Globus pallidus (tissue), 1 donor: ENCODE data around the gene INCENP.
A peak's percentile ranks its signal among the peaks of the same experiment; 100 is the strongest.

ENCODE experiments used
- DNase-seq: peaks from one replicate; pipeline ENCODE4 v3.0.0-alpha.2; 2015; ENCODE audit warnings: low spot score

The INCENP gene

DNA sequence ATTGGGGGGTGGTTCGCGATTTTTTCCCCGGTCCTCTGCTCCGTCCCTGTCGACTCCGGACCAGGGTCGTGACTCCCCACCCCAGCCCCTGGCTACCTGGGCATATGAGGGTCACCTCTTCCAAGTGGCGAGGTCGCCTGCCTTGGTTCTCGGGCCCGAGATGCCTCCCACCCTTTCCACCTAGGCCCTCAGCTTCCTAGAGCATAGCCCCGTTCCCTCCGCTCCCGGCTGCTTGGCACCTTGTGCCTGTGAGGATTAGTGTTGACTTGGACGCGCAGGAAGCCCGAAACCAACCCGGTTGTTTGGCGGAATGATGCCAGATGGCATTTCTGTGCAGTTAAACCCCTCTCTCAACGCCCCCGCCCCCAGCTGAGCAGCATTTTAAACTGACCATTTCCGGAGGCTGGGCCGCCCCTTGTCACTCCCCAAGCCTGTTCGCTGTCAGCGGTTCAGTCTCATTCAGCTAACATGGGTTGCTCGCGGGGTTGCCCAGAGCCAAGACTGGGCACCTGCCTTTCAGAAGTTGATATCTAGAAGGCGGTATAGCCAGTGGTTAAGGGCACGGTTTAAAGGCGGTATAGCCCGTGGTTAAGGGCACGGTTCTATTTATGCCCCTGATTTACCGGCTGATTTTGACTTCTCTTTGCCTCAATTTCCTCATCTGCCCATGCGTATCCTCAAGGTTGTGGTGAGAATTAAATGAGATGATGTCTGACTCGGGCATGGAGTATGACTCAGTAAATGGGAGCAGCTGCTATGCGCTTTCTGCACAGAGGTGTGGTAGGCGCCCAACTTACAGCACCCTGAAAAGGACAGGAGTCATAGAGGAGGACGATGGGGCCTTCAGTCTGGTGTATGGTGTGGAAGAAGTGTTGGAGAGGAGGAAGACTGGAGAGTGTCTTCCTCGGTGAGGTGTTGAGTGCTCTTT lies 639 bp downstream of the INCENP start:
- no peak for DNase-seq

DNA sequence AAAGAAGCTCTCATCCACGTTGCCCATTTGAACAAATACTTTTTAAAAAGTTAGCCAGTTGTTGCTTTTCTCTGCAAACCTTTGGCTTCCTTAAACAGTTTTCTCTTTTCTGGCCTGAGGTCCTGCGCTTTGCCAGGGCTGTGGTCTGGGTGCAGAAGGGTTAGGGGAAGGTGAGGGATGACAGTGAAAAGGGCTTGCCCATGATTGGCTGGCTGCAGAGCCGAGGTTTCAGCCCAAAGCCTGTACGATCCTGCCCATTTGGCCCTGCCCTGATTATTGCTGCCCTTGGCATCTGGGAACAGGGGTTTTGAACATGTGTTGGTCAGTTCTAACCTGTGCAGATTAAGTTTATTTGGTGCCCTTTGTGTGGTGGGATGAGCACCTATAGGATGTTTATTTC lies 1.5 kb downstream of the INCENP start:
- no peak for DNase-seq

DNA sequence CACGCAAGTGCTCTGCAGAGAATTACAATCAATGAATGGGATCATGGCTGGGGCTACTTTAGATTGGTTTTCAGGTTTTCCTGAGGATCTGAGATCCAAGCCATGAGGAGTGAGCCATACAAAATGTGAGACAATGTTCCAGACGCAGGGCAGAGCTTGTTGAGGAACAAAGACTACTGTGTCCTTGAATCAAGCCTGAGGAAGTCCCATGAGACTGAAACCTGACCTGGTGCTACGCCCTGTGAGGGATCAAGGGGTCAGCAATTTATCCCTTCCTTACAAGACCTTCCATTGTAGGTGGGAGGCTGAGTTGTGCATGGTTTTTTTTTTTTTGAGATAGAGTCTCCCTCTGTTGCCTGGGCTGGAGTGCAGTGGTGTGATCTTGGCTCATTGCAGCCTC lies 2.1 kb downstream of the INCENP start:
- DNase-seq, result no peak

- DNase-seq, result no peak
Observed at GRCh38 chr11:62127426-62127825, 3.6 kb downstream of the INCENP start.

DNA sequence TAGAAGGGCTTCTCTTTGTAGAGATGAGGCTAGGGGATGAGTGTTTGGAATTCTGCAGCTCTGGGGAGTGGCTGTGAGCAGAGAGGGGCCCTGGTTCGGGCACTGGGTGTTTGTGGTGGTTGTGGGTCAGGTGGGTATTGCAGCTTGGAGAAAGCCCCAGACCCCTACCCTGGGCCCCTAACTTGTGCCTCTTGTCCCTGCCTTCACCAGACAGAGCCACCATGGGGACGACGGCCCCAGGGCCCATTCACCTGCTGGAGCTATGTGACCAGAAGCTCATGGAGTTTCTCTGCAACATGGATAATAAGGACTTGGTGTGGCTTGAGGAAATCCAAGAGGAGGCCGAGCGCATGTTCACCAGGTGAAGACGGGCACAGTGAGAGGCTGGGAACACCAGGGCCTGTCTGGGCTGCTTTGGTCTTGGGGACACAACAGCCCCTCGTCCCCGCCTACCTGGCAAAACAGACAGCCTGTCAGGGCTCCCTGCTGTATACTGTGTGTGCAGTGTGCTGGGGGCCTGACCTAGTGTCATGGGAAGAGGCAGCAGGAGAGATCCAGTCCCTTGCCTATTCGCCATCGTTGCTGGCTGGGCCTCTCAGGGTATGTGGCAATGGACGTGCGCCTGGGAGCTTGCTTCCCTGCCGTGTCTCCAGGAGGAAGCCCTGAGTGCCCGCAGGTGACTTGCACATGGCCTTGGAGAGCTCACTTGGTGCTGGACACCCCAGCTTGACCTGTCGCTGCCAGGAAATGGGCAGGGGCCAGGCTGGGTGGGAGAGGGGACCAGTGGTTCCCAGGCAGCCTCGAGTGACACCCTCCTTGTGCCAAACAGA lies 4.3 kb downstream of the INCENP start:
- no peak for DNase-seq

GRCh38 chr11:62128835-62129234 lies 5.0 kb downstream of the INCENP start:
- no peak for DNase-seq

DNA sequence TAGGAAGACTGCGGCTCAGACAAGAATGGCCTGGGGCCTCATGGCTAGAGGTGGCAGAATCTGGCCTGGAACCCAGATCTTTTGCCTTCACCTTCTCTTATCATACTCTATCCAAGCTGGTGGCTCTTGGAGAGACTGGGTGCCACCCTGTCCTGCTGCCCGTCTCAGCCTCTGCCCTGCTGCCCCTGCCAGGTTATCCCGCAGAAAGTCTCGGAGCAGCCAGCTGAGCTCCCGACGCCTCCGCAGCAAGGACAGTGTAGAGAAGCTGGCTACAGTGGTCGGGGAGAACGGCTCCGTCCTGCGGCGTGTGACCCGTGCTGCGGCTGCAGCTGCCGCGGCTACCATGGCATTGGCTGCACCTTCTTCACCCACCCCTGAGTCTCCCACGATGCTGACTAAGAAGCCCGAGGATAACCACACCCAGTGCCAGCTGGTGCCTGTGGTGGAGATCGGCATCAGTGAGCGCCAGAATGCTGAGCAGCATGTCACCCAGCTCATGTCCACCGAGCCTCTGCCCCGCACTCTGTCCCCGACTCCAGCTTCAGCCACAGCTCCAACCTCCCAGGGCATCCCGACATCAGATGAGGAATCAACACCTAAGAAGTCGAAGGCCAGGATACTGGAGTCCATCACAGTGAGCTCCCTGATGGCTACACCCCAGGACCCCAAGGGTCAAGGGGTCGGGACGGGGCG lies 5.9 kb downstream of the INCENP start:
- DNase-seq, result no peak

DNA sequence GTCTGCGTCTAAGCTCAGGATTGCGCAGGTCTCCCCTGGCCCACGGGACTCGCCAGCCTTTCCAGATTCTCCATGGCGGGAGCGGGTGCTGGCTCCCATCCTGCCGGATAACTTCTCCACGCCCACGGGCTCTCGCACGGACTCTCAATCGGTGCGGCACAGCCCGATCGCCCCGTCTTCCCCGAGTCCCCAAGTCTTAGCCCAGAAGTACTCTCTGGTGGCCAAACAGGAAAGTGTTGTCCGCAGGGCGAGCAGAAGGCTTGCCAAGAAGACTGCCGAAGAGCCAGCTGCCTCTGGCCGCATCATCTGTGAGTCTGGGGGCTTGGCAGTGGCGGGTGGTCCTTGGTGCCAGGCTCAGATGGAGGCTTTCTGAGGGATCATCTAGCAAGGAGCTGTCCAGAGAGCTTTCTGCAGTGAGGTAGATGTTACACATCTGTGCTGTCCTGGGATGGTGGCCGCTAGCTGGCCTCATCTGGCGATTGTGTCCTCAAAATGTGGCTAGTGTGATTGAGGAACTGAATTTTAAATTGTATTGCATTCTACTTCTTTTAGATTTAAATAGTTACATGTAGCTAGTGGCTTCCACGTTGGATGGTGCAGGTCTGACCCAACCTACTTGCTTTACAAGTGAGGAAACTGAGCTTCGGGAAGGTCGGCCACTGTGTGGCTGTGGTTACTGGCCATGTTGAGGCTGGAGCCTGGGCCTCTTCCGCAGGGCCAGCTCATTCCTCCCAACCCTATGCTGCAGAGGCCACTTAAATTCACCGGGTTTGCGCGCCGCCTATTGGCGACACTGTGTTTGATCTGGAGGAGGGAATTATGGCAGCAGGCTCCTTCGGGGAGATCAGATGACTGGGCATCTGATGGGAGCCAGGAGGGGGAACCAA lies 6.7 kb downstream of the INCENP start:
- no peak for DNase-seq

GRCh38 chr11:62131170-62131464 lies 7.3 kb downstream of the INCENP start:
- no peak for DNase-seq

DNA sequence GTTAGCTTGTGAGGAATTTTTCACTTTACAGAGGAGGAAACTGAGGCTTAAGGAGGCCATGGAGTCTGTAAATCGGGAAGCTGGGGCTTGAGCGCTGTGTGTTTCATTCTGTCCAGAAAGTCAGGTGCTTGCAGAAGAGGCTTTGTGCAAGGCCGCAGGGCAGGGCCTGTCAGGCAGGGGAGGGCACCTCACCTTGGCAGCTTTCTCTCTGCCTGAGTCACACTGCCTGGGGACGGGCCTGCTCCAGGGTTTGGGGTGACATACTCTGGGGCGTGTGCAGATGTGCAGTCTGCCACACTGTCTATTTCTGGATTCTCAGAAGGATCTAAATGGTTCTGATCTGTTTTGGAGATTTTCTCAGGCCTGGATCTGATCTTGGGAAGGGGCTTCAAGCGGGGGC lies 8.4 kb downstream of the INCENP start:
- no peak for DNase-seq

DNA sequence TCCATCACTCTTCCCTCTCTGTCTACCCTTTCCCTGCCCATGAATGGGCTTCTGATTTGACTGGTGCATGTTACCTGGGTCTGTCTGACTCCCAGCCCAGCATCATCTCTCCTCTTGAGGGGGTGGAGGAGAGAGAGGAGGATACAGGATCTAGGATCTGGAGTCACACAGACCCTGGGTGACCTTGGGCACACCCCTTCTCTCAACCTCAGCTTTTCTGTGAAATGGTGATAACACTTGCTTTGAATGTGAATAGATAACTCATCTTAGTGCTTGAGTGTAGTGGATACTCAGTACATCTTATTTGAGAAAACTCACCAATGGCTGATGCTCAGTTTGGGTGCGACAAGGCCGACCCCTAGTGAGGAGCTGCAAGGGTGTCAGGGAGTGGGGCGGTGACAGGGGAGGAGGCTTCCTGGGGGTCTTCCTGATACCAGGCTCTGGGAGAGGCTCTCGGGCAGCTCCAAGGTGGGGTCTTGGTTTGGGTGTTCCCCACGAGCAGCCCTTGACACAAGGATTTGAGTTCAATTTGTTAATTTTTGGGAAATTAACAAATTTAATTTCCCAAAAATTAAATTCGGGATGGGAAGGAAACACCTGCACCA lies 9.0 kb downstream of the INCENP start:
- DNase-seq, result no peak

DNA sequence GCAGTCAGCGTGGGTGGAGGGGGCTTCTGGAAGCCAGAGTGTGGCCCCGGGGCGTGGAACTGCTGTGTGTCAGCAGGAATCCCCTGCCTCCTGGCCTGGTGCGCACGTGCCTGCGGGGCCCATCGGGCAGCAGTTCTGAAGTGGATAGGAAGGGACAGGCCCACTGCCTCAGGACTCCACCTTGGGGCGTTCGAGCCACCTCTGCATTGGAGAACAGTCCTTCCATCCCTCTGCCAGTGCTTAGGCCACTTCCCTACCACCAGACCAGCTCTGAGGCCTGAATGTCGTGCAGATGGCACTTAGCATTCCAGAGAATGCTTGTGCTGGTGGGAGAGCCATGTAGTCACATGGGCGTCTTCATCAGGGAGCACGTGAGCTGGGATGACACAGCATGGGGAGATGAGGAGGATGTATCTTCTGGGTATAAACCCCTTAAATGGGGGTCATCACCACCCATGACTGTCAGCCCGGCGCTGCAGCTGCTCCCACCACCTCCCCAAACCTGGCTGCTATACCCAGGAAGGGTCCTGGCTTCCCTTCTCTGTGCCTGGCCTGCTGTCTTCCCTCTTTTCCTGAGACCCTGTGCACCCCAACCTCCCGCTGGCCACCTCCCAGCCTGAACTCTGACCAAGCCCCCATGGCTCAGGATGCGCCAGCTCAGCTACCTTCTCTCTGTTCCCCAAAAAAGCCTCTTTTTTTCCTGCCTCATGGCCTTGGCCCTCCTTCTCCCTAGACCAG lies 9.7 kb downstream of the INCENP start:
- DNase-seq, result peak; percentile 13

GRCh38 chr11:62137276-62137861 lies 13.6 kb downstream of the INCENP start:
- no peak for DNase-seq

- no peak for DNase-seq
Observed at GRCh38 chr11:62137881-62138629, 14.2 kb downstream of the INCENP start.

GRCh38 chr11:62138630-62139425 lies 15.0 kb downstream of the INCENP start:
- DNase-seq, result no peak

- DNase-seq, result no peak
Observed at GRCh38 chr11:62139526-62140303, 15.9 kb downstream of the INCENP start.

DNA sequence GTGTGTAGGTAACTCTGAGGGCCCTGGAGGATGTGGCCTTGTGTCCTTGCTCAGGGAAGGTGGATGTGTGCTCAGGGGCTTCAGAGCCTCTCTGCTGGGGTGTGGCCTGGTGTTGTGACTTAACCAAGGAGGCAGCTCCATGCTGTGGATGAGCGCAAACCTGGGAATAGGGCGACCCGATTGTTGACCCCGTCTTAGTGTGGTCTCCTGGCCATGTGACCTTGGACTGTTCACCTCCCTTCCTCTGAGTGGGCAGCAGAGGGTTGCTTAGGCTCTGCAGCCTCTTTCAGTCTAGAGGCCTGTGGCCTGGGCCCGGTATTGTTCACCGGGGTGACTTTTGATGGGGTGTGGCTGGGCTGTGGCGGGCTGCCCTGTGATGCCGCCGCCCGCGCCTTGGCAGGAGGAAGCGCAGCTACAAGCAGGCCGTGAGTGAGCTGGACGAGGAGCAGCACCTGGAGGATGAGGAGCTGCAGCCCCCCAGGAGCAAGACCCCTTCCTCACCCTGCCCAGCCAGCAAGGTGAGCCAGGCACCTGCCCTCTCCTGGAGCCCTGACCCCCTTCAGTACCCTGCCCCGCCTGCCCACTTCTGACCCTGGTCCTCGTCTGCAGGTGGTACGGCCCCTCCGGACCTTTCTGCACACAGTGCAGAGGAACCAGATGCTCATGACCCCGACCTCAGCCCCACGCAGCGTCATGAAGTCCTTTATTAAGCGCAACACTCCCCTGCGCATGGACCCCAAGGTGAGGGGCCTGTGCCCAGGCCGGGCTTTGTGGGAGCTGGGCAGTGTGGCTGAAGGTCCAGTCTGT lies 16.7 kb downstream of the INCENP start:
- no peak for DNase-seq
